ENCODE results near the gene OBP2A.
"Not testable (repeated sequence)": the region's sequence is repeated elsewhere in the genome, so short reads cannot be mapped to it uniquely, and the experiment has no call there.

The OBP2A gene

GRCh38 chr9:135512904-135513303, 33.0 kb upstream of the OBP2A start:
- DNase-seq: no peak

- DNase-seq: no peak
Observed at GRCh38 chr9:135513351-135513846, 32.5 kb upstream of the OBP2A start.

GRCh38 chr9:135513906-135514305, 32.0 kb upstream of the OBP2A start:
- not testable (repeated sequence) for DNase-seq

GRCh38 chr9:135514342-135515082, 31.4 kb upstream of the OBP2A start:
- DNase-seq: no peak

GRCh38 chr9:135515083-135515951, 30.6 kb upstream of the OBP2A start:
- DNase-seq: no peak

GRCh38 chr9:135516132-135516860, 29.6 kb upstream of the OBP2A start:
- no peak for DNase-seq

- no peak for DNase-seq
Observed at GRCh38 chr9:135517407-135517822, 28.5 kb upstream of the OBP2A start.

- no peak for DNase-seq
Observed at GRCh38 chr9:135519179-135519971, 26.6 kb upstream of the OBP2A start.

- DNase-seq: no peak
Observed at GRCh38 chr9:135520916-135521607, 24.9 kb upstream of the OBP2A start, which contains the start of gene LCN1. TSS of gene LCN1 (plus strand) at chr9:135521440. CDS start at chr9:135521498, 58 bp downstream.

GRCh38 chr9:135521608-135522095, 24.3 kb upstream of the OBP2A start:
- DNase-seq: no peak

GRCh38 chr9:135522137-135522877, 23.6 kb upstream of the OBP2A start:
- no peak for DNase-seq

GRCh38 chr9:135522931-135523330, 23.0 kb upstream of the OBP2A start:
- no peak for DNase-seq

GRCh38 chr9:135523521-135524129, 22.3 kb upstream of the OBP2A start:
- DNase-seq: no peak

GRCh38 chr9:135524130-135524861, 21.6 kb upstream of the OBP2A start:
- DNase-seq: no peak

GRCh38 chr9:135525241-135526088, 20.5 kb upstream of the OBP2A start:
- DNase-seq: no peak

GRCh38 chr9:135526089-135526729, 19.7 kb upstream of the OBP2A start:
- DNase-seq: no peak

- no peak for DNase-seq
Observed at GRCh38 chr9:135526730-135527571, 19.0 kb upstream of the OBP2A start.
